ENCODE data around the gene FXR2.

GRCh38 chr17:7563115-7563869 lies 51.4 kb downstream of the FXR2 start:
- TF ChIP-seq CTCF (IDR thresholded peaks at IDR 0.05) (no peak), ZFX (IDR thresholded peaks at IDR 0.05; ENCODE audit: borderline replicate concordance) (no peak)

Data from 22Rv1 (cell line).